Activated naive CD8-positive, alpha-beta T cell treated with anti-CD3 and anti-CD28 coated beads for 36 hours (primary cell): ENCODE results near the gene PRCC. TPM values are rescaled to one million over a fixed set of nuclear protein-coding genes. Genes with fewer than 3 reads are reported as not detected.

Experiments
- DNase-seq: peaks from one replicate; pipeline ENCODE4 v3.0.0; 2021
- H3K27ac Mint-ChIP-seq: one replicate; pipeline ENCODE4 v1.8.0; 2022; ENCODE audit warnings: mild to moderate bottlenecking, moderate library complexity, mixed read lengths
- H3K27me3 Mint-ChIP-seq: one replicate; pipeline ENCODE4 v1.8.0; 2022; ENCODE audit warnings: mild to moderate bottlenecking, mixed read lengths
- H3K36me3 Mint-ChIP-seq: one replicate; pipeline ENCODE4 v1.8.0; 2021; ENCODE audit warnings: mild to moderate bottlenecking, mixed read lengths
- H3K4me1 Mint-ChIP-seq: one replicate; pipeline ENCODE4 v1.8.0; 2021; ENCODE audit warnings: mixed read lengths
- H3K4me3 Mint-ChIP-seq: one replicate; pipeline ENCODE4 v1.8.0; 2022; ENCODE audit warnings: mild to moderate bottlenecking, moderate library complexity, mixed read lengths
- H3K9me3 Mint-ChIP-seq: one replicate; pipeline ENCODE4 v1.8.0; 2022; ENCODE audit warnings: mixed read lengths
- total RNA-seq, 2 experiments: library from RNA; stranded (reverse); gene quantifications; one replicate each; pipeline ENCODE4 v1.2.3, GENCODE V29; 2021

PRCC gene
- total RNA-seq, 2 experiments from 2014 or later: 91.8 to 96.0 TPM

GRCh38 chr1:156766298-156767100 lies 836 bp upstream of the PRCC start:
- peaks cover 28% of the 10 kb centered on the region for H3K36me3 Mint-ChIP-seq
- no peak overlapping the region for H3K27ac Mint-ChIP-seq
- peak; percentile 28 for DNase-seq
- no peaks in the 10 kb centered on the region for H3K27me3 Mint-ChIP-seq
- no peaks in the 10 kb centered on the region for H3K9me3 Mint-ChIP-seq
- no peak overlapping the region for H3K4me3 Mint-ChIP-seq
- H3K4me1 Mint-ChIP-seq: peaks cover 38% of the 10 kb centered on the region

GRCh38 chr1:156767879-156768604 lies 707 bp downstream of the PRCC start:
- Mint-ChIP-seq H3K4me3 (no peak overlapping the region), H3K4me1 (peaks cover 47% of the 10 kb centered on the region), H3K27me3 (no peaks in the 10 kb centered on the region), H3K27ac (no peak overlapping the region), H3K36me3 (peaks cover 37% of the 10 kb centered on the region), H3K9me3 (no peaks in the 10 kb centered on the region)
- DNase-seq: no peak

GRCh38 chr1:156768610-156769295 lies 1.4 kb downstream of the PRCC start:
- no peaks in the 10 kb centered on the region for H3K9me3 Mint-ChIP-seq

GRCh38 chr1:156772222-156772621 lies 4.9 kb downstream of the PRCC start:
- Mint-ChIP-seq H3K27ac (no peak overlapping the region), H3K9me3 (no peaks in the 10 kb centered on the region), H3K27me3 (no peaks in the 10 kb centered on the region), H3K4me3 (no peak overlapping the region), H3K36me3 (peaks cover 45% of the 10 kb centered on the region), H3K4me1 (peaks cover 56% of the 10 kb centered on the region)
- no peak for DNase-seq

More at GRCh38 chr1:156768610-156769295, 1.4 kb downstream of the PRCC start:
- H3K4me3 Mint-ChIP-seq: no peak overlapping the region
- DNase-seq: no peak
- peak overlapping the region; percentile 26 for H3K27ac Mint-ChIP-seq
- H3K27me3 Mint-ChIP-seq: no peaks in the 10 kb centered on the region
- peaks cover 54% of the 10 kb centered on the region for H3K4me1 Mint-ChIP-seq
- H3K36me3 Mint-ChIP-seq: peaks cover 43% of the 10 kb centered on the region

GRCh38 chr1:156772728-156773497 lies 5.6 kb downstream of the PRCC start:
- Mint-ChIP-seq H3K9me3 (no peaks in the 10 kb centered on the region), H3K27ac (no peak overlapping the region), H3K4me3 (no peak overlapping the region), H3K36me3 (peaks cover 45% of the 10 kb centered on the region), H3K27me3 (no peaks in the 10 kb centered on the region), H3K4me1 (peaks cover 62% of the 10 kb centered on the region)
- no peak for DNase-seq

- Mint-ChIP-seq H3K27me3 (no peaks in the 10 kb centered on the region), H3K27ac (no peak overlapping the region), H3K36me3 (peaks cover 40% of the 10 kb centered on the region), H3K4me3 (no peak overlapping the region), H3K4me1 (peaks cover 63% of the 10 kb centered on the region), H3K9me3 (no peaks in the 10 kb centered on the region)
- DNase-seq: no peak
These were observed 6.3 kb downstream of the PRCC start for GRCh38 chr1:156773607-156774006.

GRCh38 chr1:156775799-156776198 lies 8.5 kb downstream of the PRCC start:
- Mint-ChIP-seq H3K27me3 (no peaks in the 10 kb centered on the region), H3K27ac (no peak overlapping the region), H3K4me3 (no peak overlapping the region), H3K4me1 (peaks cover 46% of the 10 kb centered on the region), H3K36me3 (peaks cover 23% of the 10 kb centered on the region), H3K9me3 (no peaks in the 10 kb centered on the region)
- DNase-seq: no peak

GRCh38 chr1:156776942-156777341 lies 9.6 kb downstream of the PRCC start:
- DNase-seq: no peak
- H3K4me1 Mint-ChIP-seq: peaks cover 49% of the 10 kb centered on the region
- H3K27ac Mint-ChIP-seq: no peak overlapping the region
- H3K9me3 Mint-ChIP-seq: no peaks in the 10 kb centered on the region
- no peaks in the 10 kb centered on the region for H3K27me3 Mint-ChIP-seq
- no peak overlapping the region for H3K4me3 Mint-ChIP-seq
- H3K36me3 Mint-ChIP-seq: peaks cover 22% of the 10 kb centered on the region

- DNase-seq: no peak
- Mint-ChIP-seq H3K9me3 (no peaks in the 10 kb centered on the region), H3K36me3 (peaks cover 18% of the 10 kb centered on the region), H3K27ac (no peak overlapping the region), H3K4me3 (no peak overlapping the region), H3K4me1 (peaks cover 45% of the 10 kb centered on the region), H3K27me3 (no peaks in the 10 kb centered on the region)
These were observed 10.2 kb downstream of the PRCC start for GRCh38 chr1:156777573-156777972.

GRCh38 chr1:156781585-156782186 lies 14.4 kb downstream of the PRCC start:
- peaks cover 20% of the 10 kb centered on the region for H3K36me3 Mint-ChIP-seq
- no peak overlapping the region for H3K4me3 Mint-ChIP-seq

GRCh38 chr1:156785458-156785857 lies 18.1 kb downstream of the PRCC start:
- DNase-seq: no peak
- Mint-ChIP-seq H3K36me3 (peaks cover 28% of the 10 kb centered on the region), H3K27me3 (no peaks in the 10 kb centered on the region), H3K4me3 (no peak overlapping the region), H3K4me1 (peaks cover 14% of the 10 kb centered on the region), H3K27ac (no peak overlapping the region), H3K9me3 (no peaks in the 10 kb centered on the region)

More at GRCh38 chr1:156781585-156782186, 14.4 kb downstream of the PRCC start:
- peak overlapping the region; percentile 61 for H3K27ac Mint-ChIP-seq
- no peak for DNase-seq
- no peaks in the 10 kb centered on the region for H3K27me3 Mint-ChIP-seq
- peaks cover 28% of the 10 kb centered on the region for H3K4me1 Mint-ChIP-seq
- H3K9me3 Mint-ChIP-seq: no peaks in the 10 kb centered on the region

- H3K9me3 Mint-ChIP-seq: no peaks in the 10 kb centered on the region
- H3K27ac Mint-ChIP-seq: no peak overlapping the region
- no peaks in the 10 kb centered on the region for H3K27me3 Mint-ChIP-seq
- no peak for DNase-seq
- no peak overlapping the region for H3K4me3 Mint-ChIP-seq
- H3K36me3 Mint-ChIP-seq: peaks cover 25% of the 10 kb centered on the region
- H3K4me1 Mint-ChIP-seq: peaks cover 6% of the 10 kb centered on the region
These were observed 19.3 kb downstream of the PRCC start for GRCh38 chr1:156786640-156787039.

GRCh38 chr1:156788136-156788535 lies 20.8 kb downstream of the PRCC start:
- Mint-ChIP-seq H3K4me3 (no peak overlapping the region), H3K4me1 (peaks cover 2% of the 10 kb centered on the region), H3K27ac (no peak overlapping the region), H3K9me3 (no peaks in the 10 kb centered on the region), H3K27me3 (no peaks in the 10 kb centered on the region), H3K36me3 (peaks cover 25% of the 10 kb centered on the region)
- no peak for DNase-seq

GRCh38 chr1:156789621-156790318 lies 22.4 kb downstream of the PRCC start:
- Mint-ChIP-seq H3K36me3 (peaks cover 26% of the 10 kb centered on the region), H3K9me3 (no peaks in the 10 kb centered on the region), H3K27ac (peak overlapping the region; percentile 22), H3K4me1 (peaks cover 2% of the 10 kb centered on the region), H3K4me3 (no peak overlapping the region), H3K27me3 (no peaks in the 10 kb centered on the region)
- no peak for DNase-seq
